ENCODE results near the gene CNTN5.

DNA sequence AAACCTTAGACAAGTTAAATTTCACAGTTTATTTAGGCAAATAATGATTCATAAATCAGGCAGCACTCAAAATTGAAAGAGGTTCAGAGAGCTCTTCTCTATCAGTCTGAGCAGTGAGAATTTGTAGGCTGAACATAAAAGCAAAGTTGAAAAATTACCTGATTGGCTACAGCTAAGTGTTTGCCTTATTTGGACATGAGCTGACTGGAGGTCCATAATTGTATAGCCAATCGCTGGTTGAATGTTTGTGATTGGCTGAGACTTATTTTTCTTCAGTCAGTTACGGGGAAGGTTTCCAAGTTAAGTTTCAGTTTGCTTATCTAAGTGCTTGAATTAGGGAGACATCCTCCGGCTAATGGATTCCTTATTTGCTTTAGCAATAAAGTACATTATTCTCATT is 527.5 kb downstream of the CNTN5 start:
- no peak for TF ChIP-seq POLR2AphosphoS5 (IDR thresholded peaks at IDR 0.05; ENCODE audit: borderline replicate concordance, low read depth, low read length)
- no peak for TF ChIP-seq EZH2 (IDR thresholded peaks at IDR 0.05)
- TF ChIP-seq FOXP2 (optimal IDR thresholded peaks at IDR 0.05; ENCODE audit: control extremely low read depth, extremely low read length, insufficient read depth): no peak
